Kidney tubule cell (primary cell): ENCODE measurements around the gene OPCML.
A peak's percentile ranks its signal among the peaks of the same experiment; 100 is the strongest.

Experiments used
- DNase-seq: peaks from one replicate; pipeline ENCODE4 v3.0.0-alpha.2; 2018; ENCODE audit warnings: low spot score

Gene OPCML

GRCh38 chr11:133228471-133229329 lies 303.6 kb downstream of the OPCML start:
- no peak for DNase-seq

DNA sequence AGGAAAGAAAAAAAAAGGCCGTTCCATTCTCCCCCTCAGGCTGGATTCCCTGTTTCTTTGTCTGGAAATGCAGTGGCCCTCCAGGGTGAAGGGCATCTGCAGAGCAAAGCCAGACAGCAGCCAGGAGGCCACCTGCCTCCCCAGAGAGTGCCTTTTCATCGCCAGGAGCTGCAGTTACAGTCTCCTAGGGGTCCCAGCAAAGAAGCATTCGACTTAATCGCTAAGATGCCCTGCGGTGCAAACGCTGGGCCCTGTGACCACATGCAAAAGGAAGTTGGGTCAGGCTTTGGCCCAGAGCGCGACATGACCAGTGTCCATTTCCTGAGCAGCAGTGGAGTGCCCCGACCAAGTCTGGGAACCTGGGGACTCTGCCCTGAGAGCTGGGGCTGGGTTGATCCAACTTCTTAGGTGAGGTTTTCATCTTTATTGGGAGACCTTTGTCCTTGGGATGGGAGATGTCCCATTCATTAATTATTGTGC lies 304.6 kb downstream of the OPCML start:
- no peak for DNase-seq

DNA sequence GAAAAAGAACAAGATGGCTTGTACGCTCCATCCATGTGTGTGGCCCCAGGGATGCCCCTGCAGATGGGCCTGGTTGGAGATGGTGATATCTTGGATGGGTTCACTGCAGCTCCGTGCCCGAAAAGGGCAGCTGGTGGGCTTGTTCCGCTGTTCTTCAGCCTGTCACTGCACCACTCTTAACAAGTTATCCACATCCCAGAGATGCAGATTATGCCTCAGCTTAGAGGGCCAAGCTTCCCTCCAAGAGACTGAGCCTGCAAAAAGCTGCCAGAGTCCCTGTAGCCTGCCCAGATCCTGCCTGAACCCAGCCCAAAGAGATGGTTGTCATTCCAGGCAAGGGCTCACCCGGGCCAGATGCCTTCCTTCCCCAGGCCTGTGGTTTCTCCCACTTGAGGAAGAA lies 308.0 kb downstream of the OPCML start:
- no peak for DNase-seq

DNA sequence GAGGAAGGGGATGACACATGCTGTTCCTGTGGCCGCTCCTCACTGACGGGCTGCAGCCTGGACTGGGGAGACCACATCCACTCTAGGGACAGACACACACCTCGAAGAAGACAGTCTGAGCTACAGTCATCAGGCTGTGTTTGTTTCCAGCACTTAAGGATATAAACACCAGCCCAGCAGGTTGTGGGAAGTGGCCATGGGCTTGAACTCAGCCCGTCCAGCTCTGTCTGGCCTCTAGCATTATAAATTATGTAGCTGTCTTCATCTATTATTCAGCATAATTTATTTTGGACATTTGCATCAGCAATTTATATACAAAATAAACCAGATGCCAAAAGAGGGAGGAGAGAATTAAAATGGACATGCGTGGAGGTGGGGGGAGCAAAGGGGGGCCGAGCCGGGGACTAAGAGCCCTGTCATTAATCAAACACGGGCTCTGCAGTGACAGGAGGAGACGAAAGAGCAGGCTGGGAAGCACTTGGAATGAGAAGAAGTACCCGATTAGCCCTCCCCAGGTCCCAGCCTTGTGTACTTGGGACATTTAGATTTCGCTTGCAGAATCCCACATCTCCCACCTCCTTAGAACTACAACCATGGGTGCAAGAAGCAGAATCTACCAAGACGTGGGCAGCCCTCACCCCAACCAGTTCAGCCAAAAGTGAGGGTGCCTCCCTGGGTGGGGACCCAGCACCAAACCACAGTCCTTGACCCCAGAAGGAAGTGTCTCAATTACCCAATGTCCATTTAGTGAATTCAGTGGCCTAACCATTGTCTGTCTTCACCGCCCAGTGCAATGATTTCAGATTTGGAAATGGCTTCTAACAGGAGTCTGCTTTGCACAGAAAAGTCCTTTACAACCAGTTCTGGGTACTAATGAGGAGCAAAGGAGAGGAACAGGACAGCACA lies 309.6 kb downstream of the OPCML start:
- no peak for DNase-seq

DNA sequence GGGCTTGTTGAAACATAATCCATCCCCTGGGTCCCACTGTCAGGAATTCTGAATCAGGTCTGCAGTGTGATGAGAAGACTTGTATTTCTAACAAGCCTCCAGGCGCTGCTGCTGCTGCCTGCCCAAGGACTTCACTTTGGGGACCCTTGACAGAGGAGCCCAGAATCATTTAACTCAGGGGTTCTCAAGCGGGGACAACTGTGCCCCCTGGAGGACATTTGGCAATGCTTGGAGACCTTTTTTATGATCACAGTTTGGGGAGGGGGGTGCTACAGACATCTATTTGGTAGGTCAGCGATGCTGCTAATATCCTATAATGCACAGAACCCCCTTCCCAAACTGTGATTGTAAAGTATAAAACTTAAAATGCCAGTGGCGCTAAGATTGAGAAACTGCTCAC lies 312.8 kb downstream of the OPCML start:
- DNase-seq: no peak

DNA sequence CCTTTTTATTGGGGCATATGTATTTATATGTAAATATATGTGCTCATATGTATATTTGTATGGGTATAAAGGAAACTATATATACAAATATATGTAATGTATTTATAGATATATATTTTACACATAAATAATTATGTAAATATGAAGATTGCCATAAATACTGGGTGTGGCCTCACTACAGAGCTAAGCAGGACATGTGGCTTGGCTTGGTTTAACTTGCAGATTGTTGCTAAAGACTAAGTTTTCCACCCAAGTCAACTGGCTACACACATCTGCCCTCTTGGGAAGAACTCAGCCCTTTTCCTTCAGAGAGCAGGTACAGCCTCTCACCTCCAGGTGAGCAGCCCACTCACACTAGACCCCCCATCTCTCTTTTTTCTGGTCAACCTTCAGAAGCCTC lies 315.5 kb downstream of the OPCML start:
- DNase-seq: no peak

DNA sequence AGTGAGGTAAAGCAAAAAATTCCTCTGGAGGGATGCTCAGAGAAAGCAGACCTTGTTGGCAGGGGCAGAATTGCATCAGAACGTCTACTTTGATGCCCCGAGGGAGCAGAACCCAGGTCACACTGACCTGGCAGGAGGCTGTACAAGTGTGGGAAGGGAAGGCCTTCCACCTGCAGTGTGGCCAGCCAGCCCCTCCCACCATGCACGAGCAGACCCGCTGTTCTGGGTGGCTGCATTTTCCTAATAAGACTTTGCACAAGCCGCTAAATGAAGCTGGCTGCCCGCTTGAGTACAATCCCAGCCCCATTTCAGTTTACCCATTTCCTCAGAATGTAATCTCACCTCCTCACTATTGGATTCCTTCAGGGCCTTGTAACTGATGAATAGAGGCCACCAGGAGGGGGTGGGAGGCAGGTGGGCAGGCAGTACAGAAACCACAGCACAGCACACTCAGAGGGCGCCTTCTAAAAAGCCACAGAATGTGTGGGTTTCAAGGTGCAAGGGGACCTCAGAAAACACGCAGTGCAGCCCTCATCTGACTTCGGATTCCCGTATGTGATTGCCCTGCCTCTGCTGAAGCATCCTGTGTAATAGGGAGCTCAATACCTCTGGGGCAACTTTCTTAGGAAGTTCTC lies 316.6 kb downstream of the OPCML start:
- no peak for DNase-seq

GRCh38 chr11:133214646-133215045 lies 317.7 kb downstream of the OPCML start:
- no peak for DNase-seq

GRCh38 chr11:133212201-133212600 lies 320.1 kb downstream of the OPCML start:
- DNase-seq: no peak

DNA sequence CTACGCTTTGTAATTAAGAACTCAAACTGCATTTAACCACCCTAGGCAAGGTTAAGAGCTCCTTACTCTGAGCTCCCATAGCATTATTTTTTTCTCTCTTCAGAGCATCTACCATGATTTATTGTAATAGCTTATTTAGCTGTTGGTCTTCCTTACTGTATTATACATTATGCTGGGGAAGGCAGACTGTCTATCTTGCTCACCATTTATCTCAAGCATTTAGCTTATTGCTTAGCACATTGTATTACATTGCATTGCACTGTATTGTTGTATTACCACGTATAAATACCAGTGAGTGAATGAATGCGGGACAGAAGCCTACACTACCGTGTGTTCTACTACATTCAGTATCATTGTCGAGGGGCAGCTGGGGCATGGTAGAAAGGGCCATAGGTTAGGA lies 324.3 kb downstream of the OPCML start:
- no peak for DNase-seq

GRCh38 chr11:133206313-133207005 lies 325.8 kb downstream of the OPCML start:
- DNase-seq: no peak

DNA sequence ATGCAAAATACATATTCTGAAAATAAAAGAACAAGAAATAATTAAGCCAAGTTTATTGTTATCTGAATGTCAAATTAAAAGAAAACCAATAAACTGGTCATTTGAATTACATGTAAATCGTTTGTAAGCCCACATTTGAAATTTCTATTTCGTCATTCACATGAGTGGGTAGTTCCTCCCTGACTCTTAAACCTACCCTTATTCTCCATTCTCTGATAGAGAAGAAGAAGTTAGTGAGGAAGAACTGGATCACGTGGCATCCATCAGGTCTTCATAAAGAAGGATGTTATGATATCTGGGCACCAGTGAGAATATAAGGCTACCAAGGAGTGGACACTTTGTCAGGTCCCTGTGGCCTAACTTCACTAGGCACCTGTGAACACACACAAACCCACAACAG lies 328.1 kb downstream of the OPCML start:
- DNase-seq: no peak

GRCh38 chr11:133202816-133203215 lies 329.5 kb downstream of the OPCML start:
- DNase-seq: no peak

DNA sequence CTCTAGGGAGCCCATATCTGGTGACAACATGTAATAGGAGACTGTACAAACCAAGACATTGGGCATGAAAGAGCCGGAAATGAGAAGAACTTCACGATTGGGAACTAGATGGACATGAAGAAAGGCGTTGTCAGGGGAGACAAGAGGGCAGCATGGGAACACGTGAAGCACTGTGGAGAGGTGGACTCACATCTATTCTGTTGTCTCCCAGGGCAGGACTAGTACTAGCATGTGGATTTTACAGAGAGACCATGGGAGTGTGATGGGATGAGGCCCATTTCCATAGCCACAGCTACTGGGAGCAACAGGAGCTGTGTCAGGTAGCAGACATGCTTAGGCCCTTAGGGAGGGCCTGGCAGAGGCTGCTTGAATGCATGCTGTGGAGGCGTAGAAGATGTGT lies 333.9 kb downstream of the OPCML start:
- no peak for DNase-seq

DNA sequence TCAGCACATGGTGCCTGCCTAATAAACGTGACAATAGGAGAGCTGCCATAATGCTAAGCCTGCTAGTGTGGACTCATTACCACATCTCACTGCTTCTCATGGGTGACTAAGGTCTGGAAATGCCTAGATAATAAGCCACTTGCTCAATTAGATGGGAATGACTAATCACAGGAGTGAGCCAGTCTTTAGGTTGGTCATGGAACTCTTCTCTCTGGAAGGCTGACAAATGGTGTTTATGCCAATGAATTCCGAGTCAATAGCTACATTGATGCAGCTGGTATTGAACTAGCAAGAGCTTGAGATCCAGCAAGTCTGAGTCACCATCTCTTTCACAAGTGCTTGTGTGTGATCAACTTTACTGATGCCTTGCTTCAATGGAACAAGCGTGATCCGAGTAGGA lies 334.9 kb downstream of the OPCML start:
- peak; percentile 4 for DNase-seq

DNA sequence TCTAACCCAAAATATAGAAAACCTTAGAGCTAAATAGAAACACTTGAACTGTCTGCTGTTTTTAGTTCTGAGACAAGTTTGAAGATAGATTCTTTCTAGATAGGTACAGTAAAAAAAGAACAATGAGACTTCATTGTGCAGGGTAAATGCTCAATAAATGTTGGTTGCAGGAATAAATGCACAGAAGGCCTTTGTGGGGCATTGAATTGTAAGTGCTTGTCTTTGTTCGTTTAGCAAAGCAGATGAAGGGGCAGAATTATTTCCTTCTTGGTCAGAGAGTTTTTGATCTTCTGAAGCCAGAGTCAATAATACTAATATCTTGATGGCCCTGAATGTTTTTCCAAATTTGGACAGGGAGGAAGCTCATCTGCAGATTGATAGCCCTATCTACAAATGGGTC lies 340.4 kb downstream of the OPCML start:
- DNase-seq: no peak

- no peak for DNase-seq
Measured at GRCh38 chr11:133181667-133182066, 350.6 kb downstream of the OPCML start.

DNA sequence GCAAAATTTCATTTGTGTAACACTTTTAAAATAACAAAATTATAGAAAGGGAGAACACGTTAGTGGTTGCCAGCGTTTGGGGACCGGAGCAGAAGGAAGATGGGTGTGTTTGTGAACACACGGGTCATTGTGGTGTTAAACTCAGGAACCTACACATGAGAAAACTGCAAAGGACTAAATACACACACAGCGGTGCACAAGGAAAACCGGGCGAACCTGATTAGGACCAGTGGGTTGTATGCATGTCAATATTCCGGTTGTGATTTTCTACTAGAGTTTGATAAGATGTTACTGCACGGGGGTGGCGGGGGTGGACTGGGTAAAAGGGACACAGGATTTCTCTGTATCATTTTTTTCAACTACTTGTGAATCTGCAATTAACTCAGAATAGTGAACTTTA lies 351.2 kb downstream of the OPCML start:
- no peak for DNase-seq

GRCh38 chr11:133180201-133180600 lies 352.1 kb downstream of the OPCML start:
- no peak for DNase-seq

- DNase-seq: no peak
Measured at GRCh38 chr11:133176748-133177147, 355.6 kb downstream of the OPCML start.

DNA sequence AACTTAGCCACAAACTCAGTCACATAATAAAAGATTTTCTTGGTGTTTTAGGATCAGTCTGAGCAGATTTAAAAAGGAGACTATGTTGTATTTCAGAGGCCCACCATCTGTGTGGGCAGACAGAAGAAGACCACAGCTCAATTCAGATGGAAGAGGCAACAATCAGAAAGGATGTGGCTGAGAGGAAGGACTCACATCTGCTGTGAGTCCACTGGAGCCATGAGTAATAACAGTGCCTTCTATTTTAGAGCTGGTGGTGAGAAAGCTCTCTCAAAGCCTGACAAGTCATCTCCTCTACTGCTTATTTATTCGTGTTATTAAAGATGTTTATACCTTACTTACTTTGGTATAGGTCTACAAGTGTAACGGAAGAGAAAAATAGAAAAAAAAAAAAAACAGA lies 357.2 kb downstream of the OPCML start:
- no peak for DNase-seq
